Inferior parietal cortex (tissue), 1 donor: ENCODE data around the gene QPCT.
"Not testable (repeated sequence)": the region's sequence is repeated elsewhere in the genome, so short reads cannot be mapped to it uniquely, and the experiment has no call there.

Source experiments
- DNase-seq: peaks from one replicate; pipeline ENCODE4 v3.0.0-alpha.2; 2016; ENCODE audit errors: extremely low spot score

Gene QPCT

DNA sequence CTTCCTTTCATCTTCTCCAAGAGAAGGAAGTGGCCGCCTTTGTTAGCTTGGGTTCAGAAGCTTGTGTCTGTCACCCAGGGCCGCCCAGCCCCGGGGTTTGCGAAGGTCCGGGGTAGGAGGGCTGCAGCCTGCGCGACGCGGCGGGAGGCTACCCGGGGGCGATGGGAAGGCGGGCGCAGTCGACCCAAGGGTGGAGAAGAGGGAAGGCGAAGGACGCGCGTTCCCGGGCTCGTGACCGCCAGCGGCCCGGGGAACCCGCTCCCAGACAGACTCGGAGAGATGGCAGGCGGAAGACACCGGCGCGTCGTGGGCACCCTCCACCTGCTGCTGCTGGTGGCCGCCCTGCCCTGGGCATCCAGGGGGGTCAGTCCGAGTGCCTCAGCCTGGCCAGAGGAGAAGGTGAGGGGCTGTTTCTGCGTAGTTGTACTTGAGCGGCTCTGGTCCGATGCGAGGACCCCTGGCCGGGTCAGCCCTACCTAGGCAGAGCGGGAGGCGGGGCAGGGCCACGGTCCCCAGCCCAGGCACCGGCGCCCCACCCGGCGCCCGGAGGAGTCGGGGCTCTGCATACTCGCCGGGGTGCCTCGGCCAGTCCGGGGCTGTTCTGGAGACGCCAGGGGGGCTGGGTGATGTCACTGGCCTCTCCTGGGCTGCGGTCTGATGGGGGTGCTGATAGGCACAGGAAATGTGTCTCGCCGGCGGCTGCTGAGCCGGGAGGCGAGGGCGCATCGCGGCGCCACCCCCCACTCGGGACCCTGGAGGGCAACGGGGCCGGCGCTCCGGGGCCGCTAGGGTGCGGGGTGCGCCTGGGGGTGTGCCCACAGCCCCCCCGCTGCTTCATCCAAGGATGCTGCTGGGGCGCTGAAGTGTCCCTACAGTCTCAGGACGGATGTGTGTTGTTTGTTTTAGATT is at the start of gene QPCT:
TSS of gene QPCT (plus strand) at position 178 of the 909 bp plus-strand sequence. CDS start at position 280, 102 bp downstream.
- no peak for DNase-seq

DNA sequence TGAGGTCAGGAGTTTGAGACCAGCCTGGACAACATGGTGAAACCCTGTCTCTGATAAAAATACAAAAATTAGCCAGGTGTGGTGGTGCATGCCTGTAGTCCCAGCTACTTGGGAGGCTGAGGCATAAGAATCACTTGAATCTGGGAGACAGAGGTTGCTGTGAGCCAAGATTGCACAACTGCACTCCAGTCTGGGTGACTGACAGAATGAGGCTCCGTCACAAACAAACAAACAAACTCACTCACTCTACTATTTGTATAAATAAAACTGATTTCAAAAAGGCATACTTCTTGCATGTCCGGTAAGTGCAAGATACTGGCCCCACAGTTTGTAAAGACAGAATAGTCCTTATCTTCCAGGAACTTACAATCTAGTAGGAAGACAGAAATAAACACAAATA is 49.6 kb upstream of the QPCT start:
- not testable (repeated sequence) for DNase-seq

DNA sequence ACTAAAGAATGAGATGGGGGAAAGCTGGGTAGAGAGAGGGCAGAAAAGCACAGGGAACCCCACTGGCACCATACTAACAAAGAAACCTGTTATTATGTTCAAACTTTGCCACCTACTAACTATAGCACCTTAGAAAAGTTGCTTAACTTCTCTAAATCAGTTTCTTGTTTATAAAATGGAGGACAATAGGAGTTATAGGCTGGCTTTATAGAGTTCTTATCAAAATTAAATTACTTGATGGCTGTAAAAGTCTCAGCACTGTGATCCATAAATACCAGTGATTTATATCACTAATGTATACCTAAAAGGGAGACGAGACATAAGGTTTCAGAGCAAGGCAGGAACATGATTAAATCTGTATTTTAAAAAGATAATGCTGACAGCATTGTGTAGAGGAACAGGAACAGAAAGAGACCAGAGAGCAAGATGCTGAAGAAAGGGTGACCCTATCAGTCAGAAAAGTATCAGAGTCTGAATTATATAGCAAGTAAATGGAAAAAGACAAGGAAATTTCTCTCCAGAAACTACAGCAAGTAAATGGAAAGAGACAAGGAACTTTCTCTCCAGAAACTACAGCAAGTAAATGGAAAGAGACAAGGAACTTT is 48.9 kb upstream of the QPCT start:
- DNase-seq = no peak

DNA sequence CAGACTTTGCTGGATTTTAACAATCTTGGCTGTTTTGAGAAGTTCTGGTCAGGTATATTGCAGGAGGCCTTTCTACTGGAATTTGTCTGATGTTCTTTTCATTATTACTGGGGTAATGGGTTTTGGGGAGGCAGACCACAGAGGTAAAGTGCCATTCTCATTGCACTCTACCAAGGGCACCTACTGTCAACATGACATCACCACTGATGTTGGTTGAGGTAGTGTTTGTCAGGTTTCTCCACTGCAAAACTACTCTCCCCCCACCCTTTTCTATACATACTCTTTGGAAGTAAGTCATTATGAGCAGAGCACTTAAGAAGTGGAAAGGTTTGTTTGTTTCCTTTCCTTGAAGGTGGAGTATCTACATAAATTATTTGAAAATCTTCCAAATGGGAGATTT is 46.8 kb upstream of the QPCT start:
- no peak for DNase-seq

DNA sequence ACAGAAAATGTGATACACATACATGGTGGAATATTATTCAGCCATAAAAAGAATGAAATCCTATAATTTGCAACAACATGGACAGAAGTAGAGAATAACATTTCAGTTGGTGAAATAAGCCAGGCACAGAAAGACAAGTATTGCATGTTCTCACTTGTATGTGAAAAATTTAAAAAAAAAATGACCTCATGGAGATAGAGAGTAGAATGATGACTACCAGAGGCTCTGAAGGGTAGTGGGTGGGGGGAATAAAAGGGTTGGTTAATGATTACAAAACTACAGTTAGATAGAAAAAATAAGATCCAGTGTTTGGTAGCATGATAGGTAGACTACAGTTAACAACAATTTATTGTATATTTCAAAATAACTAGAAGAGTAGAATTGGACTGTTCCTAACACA is 44.3 kb upstream of the QPCT start:
- DNase-seq = no peak

DNA sequence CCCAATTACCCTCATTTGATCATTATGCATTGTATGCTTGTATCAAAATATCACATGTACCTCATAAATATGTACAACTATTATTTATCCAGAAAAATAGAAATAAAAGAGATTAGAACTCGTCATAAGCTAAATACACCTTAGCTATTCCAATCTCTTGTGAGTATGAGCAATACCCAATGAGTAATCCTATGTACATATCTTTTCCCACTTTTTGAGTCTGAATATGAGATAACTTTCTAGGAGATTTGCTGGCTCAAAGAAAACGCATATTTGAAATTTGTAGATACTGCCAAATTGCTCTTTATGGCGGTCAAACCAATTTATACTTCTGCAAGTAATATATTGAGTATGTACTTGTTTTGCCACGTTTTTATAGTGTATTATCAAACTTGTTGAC is 43.9 kb upstream of the QPCT start:
- DNase-seq = no peak

DNA sequence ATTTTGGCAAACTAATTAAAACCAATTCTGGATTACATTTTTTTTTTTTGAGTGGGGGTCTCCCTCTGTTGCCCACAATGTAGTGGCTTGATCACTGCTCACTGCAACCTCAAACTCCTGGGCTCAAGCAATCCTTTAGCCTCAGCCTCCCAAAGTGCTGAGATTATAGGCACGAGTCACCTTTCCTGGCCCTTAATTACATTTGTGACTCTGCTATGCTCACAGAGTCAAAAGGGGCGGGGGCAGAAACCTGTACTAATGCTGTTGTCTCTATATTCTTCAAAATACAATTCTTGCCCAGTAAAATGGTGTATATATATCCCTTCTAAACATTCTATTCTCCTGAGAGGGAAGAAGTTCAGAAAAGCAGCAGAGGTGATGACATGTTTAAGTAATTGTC is 43.0 kb upstream of the QPCT start:
- no peak for DNase-seq

DNA sequence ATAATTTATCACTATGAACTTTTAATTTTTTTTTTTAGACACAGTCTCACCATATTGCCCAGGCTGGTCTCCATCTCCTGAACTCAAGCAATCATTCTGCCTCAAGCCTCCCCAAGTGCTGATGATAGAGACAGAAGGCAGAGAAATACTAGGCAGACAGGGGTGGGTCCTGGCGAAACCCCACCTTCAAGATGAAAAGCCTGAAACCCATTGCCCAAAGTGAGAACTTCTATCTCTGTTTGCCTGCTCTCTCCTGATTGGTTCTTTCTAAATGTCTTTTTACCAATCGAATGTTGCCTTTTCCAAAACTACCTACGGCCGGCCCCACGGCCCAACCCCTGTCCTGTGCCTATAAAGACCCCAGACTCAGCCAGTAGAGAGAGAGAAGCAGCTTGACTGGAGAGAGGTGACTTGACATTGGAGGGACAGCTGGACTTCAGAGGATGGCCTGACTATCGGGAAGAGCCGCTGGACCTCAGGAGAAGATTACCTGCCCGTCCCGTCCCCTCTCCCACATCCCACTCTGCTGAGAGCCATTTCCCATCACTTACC is 41.7 kb upstream of the QPCT start:
- DNase-seq = no peak

DNA sequence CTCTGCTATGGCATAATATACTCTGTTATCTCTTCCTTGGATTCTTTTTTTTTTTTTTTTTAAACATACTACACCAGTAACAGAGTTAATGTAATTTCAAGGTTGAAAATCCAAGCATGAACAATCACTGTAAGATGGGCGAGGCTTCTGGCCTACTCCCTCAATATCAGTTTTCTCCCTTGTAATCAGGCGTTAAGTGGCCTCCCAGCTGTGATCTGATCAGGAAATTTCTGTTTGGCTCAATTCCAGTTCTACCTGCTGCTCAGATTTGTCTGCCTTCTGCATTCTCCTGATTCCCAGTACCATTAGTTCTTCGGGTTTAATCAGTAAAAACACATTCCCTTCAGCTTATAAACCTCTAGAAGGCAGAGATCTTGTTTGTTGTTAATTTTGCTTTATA is 38.4 kb upstream of the QPCT start:
- no peak for DNase-seq

DNA sequence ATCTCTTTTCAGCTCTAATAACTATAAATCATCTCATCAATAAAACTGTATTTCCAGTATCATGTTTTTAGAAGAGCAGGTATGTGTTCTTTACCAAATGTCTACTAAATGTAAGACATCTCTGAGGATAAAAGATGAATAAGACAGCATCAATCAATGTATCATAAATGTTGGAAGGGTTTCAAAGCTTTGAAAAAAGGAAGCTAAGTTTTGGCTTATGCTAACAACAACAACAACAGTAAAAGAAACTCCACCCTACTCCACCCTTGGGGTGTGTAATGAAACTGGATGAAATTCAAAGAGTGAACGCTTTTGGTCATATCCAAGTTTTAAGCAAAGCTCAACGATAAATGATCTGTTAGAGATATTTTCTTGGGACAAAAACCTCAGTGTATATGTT is 36.9 kb upstream of the QPCT start:
- DNase-seq = no peak

DNA sequence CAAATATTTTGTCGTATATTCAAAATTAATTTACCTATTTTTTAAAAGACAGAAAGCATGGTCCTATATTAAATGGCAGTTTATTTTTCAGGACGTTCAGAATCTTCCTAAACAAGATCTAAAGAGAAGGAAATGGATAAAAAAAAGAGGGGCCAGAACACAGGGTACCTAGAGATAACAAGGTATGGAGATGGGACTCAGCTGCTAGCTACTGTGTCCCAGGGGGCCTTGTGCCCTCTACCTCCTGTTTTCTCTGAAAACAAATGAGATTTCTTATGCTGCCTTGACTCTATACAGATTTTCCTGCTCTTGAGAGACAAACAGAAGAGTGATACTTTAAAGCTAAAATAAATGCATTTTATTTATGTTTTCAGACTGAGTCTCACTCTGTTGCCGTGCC is 29.1 kb upstream of the QPCT start:
- no peak for DNase-seq

DNA sequence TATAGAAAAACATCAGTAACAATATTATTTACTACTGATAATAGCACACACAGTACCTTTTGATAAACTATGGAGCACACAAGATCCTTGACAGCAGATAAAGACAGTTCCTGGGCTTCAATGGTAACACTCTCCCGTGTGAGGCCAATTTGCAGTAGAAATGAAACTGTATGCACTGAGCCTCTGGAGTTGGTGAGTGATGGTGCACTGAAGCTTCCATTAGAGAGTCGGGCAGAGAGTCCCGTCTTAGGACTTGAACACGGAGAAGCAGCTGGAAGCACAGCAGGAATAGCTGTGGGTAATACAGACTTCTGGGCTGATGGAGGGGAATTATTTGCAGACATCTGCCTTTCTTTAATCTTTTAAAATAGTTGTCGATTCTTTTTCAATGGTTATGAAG is 28.2 kb upstream of the QPCT start:
- no peak for DNase-seq

DNA sequence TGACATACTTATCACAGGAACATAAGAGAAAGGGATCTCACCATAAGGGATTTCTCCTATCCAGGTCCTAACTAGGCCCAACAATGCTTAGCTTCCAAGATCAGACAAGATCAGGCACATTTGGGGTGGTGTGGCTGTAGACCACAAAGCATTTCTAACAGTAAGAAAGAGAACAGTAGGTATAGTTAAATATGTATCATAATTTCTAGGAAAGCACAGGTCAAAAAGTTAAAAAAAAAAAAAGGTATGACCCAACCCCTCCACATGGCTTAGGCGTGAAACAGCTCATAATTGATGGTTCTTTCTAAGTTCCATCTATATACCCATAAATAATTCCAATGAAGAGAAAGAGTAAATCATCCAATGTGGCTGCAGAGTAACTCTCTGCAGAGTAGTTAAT is 26.7 kb upstream of the QPCT start:
- no peak for DNase-seq

DNA sequence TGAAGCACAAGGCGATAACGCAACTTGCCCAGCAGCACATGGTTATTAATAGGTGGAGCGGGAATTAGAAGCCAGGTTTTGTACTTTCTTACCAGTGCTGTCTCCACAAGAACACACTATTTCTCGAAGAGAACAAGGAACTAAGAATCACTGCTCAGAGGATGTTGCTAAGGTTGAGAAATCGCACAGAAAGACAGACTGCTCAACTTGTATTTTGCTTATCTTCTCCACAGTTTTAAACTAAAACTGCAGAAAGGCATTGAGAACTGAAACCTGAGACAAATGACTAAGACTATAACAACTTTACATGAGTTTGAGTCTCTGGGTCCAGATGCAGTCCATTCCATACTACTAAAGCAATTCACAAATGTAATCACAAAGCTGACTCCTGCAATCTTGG is 26.0 kb upstream of the QPCT start:
- DNase-seq = no peak

DNA sequence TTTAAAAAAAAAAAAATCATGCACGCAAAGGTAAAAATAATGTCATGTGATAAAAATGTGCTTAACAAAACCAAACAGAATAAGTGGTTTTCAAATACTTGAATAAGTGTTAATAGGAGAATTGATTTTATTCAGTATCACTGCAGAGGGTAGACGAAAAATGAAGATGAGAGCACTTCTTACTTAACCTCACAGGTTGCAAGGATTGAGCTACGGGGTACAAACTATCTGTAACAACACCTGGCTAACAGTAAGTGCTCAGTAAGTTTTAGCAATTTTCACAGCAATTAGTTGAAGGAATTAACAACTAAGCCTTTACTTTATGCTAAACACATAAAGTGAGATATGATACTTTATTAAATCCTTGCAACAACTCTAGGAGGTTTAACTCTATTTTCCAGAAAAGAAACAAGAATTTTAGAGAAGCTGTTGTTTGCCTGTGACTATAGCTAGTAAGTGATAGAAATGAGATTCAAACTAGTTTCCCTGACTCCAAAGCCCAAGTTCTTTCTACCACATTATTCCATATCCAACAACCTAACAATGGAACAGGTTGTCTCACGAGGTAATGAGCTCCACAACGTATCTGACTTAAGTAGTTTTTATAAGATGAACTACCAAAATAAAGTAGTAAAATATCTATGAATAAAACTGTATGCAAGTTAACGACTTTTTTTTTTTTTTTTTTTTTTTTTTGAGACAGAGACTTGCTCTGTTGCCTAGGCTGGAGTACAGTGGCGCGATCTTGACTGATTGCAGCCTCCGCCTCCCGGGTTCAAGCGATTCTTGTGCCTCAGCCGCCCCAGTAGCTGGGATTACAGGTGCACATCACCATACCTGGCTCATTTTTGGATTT is 24.4 kb upstream of the QPCT start:
- no peak for DNase-seq

DNA sequence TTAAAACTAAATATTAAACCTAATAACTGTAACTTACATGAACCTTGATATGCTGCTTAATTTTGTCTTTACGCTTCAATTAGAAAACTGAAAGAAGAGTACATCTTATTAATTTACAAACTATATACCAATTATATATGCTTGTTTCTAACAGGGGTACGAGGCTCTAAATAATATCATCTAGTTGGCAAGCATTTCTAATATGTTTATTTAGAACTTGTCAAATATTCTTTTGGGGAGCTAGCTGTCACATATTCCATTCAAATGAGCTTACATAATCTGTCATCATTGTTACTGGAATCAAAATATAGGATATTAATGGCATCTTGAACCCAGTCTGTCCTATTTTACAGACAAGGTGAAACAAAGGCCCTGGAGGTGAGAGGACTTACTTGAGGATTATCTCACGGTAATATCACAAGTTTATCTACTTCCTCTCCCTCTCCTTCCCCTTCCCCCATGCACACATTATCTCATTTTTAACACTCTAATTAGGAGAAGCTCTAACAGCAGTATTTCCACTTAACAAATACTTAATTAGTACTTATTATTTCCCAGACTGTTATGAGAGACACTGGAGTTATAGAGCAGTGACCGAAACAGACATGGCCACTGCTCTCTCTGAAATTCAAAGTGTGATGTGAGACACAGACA is 23.3 kb upstream of the QPCT start:
- no peak for DNase-seq

DNA sequence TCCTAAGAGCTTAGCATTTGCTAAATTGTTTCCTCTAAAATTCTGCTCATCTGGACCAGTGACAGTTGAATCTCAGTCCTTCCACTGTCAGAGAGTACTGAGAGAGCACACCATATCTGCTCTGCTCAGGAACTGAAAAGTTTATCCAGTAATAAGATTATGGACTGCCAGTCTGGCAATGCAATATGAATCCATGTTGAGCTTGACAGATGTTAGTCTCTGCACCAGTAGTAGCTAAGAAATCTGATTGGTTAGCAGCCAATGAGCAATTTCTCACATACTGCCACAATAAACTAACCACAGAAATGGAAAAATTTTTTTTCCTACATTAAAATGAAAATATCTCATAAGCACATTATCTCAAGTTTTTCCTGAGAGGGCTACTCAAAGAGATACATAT is 22.1 kb upstream of the QPCT start:
- no peak for DNase-seq

DNA sequence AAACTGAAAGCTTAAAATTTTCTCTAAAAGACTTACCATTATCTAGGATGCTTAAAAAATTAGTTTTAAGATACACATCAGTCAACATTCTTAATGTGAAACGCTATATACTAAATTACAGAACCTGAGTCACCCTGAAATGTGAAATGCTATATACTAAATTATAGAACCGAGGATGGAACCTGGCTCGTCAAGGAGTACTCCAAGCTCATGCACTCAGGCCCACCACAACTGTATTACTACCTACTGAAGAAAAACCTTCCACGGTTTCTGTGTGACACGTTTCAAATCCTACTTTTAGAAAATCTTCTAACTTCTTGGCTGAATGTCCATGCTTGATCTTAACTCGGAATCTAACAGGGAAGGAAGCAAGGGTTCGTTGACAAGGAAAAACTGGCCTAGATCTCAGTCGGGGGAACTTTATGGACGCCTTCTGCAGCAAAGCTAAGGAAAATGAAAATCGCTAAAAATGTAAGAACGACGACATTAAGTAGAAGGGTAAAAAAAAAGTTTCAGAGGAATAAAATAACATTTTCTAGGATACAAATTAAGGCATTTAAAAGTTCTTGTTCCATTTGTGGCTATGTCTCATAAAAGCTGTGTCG is 21.2 kb upstream of the QPCT start:
- DNase-seq = no peak

DNA sequence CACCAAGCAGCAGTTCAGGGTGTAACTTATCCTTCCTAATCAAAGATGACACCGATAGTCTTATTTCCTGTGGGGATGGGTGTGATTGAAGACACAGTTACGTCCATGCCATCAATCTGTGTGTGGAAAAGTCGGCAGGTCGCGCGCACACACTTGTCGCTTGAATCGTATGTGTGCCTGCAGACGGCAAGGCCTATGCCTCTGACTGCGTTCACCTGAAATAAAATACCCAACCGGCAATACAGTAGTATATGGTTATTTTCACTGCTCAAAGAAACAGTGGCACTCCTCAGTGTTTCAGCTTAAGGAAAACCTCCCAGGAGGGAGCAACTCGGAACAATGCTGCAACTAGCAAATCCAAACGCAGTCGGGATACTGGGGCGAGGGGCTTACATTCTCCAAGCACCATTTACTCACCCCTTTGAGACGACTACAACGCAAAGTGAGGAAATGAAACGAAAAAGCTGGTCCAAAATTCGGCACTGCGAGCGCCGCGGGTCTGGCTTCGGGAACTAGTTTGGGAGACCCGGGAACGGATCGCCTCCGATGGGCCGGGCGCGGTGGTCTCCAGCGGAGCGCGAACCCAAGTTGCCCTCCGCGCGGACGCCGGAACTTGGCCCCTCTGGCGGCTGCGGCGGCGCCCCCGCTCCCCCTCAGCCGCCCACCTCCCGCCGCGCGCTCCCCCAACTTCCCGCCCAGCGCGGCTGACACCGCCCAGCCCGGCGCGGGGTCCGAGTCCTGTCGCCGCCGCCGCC is 20.5 kb upstream of the QPCT start:
- peak; percentile 32 for DNase-seq

DNA sequence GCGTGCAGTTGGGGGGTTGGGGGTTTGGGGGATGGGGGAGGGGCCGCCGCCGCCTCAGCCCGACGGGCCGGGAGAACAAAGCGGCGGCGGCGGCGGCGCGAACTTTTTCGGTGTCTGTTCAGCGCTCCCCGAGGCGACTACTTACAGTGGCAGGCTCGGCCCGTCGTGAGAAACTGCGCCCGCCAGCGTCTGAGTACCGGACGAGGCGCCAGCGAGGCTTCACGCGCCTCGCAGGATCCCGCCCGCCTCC is 20.0 kb upstream of the QPCT start:
- DNase-seq = no peak
